Activated CD4-positive, CD25-positive, alpha-beta regulatory T cell treated with anti-CD3 and anti-CD28 coated beads, Interleukin-2, amount 50 U/mL, for 16 hours (primary cell): Measurements from ENCODE around the gene RNF145.
"Not testable (repeated sequence)": the region's sequence is repeated elsewhere in the genome, so short reads cannot be mapped to it uniquely, and the experiment has no call there.

Experiments
- DNase-seq: peaks from one replicate; pipeline ENCODE4 v3.0.0-alpha.2; 2020; ENCODE audit warnings: low read depth, low spot score

RNF145 gene

GRCh38 chr5:159156426-159157238 is 52.7 kb downstream of the RNF145 start:
- no peak for DNase-seq

DNA sequence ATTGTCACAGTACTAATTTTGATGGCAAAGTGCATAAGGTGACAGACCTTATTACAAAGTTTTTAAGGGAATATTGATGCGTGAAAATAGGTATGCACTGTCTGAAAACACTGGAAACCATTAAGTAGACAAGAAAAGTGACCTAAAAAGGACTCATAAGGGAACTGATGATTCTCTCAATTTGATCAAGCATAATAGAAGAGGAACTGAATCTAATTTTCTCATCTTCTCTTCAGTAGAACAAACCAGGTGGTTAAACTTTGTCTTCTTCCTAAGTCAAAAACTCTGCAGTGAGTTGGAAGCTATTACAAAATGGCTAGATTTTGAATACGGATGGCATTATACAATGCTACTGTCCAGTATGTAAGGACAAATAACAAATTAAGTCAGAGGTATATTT is 53.4 kb downstream of the RNF145 start:
- DNase-seq: no peak

- no peak for DNase-seq
Measured at GRCh38 chr5:159152876-159153275, 56.5 kb downstream of the RNF145 start.

GRCh38 chr5:159149085-159149484 is 60.3 kb downstream of the RNF145 start:
- DNase-seq: no peak

DNA sequence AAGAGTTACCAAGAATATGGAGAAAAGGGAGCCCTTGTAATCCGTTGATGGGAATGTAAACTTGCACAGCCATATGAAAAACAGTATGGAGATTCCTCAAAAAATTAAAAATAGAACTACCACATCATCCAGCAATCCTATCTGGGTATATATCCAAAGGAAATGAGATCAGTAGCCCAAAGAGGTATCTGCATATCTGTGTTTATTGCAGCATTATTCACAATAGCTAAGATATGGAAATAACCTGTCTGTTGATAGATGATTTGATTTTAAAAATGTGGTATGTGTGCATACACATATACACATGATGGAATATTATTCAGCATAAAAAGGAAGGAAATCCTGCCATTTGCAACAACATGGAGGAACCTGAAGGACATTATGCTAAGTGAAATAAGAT is 61.4 kb downstream of the RNF145 start:
- no peak for DNase-seq

GRCh38 chr5:159146839-159147238 is 62.5 kb downstream of the RNF145 start:
- no peak for DNase-seq

DNA sequence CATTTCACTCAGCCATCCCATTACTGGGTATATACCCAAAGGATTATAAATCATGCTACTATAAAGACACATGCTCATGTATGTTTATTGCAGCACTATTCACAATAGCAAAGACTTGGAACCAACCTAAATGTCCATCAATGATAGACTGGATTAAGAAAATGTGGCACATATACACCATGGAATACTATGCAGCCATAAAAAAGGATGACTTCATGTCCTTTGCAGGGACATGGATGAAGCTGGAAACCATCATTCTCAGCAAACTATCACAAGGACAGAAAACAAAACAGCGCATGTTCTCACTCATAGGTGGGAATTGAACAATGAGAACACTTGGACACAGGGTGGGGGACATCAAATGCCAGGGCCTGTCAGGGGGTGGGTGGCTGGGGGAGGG is 64.2 kb downstream of the RNF145 start:
- not testable (repeated sequence) for DNase-seq

GRCh38 chr5:159139802-159140201 is 69.6 kb downstream of the RNF145 start:
- no peak for DNase-seq

GRCh38 chr5:159135896-159136531 is 73.3 kb downstream of the RNF145 start:
- DNase-seq: no peak

DNA sequence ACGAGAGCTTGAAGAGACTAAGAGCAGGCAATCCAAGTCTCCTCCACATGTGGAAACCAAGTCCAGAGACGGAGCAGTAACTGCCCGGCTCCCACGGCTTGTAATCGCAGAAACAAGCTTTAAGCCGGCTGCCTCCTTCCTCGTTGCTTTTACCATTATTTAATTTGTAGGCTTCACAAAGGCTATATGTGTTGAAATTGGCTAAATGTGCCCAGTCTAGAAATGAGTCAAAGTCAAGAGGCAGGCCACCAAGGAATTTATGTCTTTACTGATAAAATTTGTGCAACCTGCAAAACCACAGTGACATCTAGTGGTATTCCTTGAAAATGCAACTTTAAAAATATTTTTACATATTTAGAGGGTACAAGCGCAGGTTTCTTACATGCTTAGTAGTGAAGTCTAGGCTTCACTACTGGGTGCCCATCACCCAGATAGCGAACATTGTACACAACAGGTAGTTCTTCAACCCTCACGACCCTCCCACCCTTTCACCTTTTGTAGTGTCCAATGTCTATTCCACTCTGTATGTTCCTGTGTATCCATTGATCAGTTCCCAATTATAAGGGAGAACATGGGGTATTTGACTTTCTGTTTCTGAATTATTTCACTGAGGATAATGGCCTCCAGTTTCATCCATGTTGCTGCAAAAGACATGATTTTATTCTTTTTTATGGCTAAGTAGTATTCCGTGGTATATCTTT is 76.2 kb downstream of the RNF145 start:
- no peak for DNase-seq

- DNase-seq: no peak
Measured at GRCh38 chr5:159132429-159133040, 76.8 kb downstream of the RNF145 start.

DNA sequence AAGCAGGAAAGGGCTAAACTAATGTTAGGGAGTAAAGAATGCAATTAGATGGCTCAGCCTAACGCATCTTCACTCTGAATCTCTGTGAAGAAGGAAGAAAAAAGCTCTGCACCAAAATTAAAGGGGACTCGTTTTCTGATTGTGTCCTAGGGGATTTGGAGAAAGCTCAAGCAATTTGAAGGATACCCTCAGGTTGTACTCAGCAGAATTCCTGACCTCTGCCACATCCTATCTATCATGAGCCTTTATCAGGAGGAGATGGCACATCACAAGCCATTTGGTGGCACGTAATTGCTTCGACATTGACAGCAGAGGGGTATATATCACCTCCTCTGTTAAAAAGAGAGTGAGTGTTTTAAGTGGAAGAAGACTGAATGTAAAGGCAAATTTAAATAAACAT is 77.4 kb downstream of the RNF145 start:
- no peak for DNase-seq

DNA sequence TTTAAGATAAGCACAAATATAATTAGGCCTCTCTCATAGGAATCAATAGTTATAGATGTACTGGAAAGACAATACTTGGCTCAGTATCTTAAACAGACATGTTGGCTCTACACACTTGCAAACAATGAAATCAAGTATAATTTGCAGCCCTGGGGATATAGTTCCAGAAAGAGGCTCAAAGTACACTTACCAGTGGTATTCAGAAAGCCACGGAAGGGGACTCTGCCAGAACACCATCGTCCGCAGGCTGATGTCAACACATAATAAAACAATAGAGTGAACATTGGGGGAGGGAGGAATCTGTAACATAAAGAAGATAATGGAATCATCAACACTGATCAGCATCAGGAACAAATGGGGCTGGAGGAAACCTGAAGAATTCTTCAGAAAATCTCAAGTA is 78.5 kb downstream of the RNF145 start:
- DNase-seq: no peak

DNA sequence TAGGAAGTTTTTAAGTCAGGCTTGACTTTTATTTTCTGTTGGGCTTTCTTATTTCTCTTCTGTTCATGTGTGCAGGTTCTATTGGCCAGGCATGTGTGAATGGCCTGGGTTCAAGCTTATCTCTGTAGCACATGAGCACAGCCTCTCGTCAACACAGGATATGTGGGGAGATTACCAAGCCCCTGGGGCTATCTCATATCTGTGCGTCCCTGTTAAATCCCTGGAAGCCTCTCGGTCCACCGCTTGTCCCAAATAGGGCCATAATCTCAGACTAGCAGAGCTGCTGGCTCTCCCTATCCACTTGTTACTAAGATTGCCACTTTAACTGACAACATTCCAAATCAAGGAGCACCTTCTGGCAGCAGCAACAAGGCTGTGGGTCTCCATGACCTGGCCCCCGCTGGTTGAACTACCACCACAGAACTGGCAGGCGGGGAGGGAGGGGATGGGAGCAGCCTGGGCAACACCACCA is 81.2 kb downstream of the RNF145 start:
- no peak for DNase-seq

- no peak for DNase-seq
Measured at GRCh38 chr5:159123700-159124099, 85.7 kb downstream of the RNF145 start.

DNA sequence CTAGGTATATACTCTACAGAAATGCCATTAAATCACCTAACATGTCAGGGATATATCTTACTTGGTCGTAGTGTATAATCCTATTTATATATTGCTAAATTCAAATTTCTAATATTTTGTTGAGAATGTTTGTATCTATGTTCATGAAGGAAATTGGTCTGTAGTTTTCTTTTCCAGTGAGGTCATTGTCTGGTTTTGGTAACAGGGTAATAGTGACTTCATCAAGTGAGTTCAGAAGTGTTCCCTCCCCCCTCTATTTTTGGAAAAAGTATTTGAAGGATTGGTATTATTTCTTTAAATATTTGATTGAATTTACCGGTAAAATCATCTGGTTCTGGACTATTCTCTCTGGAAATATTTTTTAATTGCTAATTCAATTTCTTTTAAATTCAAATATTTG is 86.2 kb downstream of the RNF145 start:
- DNase-seq: no peak

- no peak for DNase-seq
Measured at GRCh38 chr5:159121061-159121460, 88.3 kb downstream of the RNF145 start.

DNA sequence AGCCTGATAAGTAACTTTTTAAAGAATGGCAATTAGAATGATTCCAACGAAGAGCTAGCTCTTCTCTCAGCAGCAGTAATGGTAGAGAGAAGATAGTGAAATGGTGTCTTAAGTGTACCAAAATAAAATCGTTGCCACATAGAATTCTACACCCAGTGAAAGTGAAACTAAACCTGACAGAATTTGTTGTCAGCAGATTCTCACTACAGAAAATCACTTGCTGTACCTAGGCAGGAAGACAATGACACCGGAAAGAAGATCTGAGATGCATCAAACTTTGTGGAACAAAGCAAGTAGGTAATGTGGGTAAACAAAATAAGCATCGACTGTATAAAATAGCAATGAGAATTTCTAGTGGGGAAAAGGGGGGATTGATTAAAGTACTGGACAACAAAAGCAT is 88.9 kb downstream of the RNF145 start:
- no peak for DNase-seq

GRCh38 chr5:159119842-159120241 is 89.5 kb downstream of the RNF145 start:
- DNase-seq: not testable (repeated sequence)

- not testable (repeated sequence) for DNase-seq
Measured at GRCh38 chr5:159118958-159119659, 90.2 kb downstream of the RNF145 start.

DNA sequence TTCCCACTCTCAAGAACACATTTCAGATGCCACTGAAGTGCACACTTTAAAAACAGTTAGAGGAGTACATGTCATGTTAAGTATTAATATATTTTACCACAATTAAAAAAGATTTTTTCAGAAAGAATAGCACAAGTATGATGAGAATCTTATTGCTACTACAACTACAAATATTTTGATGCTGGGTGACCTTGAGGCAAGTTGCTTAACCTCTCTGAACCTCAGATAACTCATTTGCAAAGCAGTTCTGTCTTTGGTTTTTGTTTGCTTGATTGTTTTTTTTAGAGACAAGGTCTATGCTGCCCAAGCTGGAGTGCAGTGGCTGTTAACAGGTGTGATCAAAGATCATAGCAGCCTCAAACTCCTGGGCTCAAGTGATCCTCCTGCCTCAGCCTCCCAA is 95.9 kb downstream of the RNF145 start:
- DNase-seq: no peak
